NCI-H460 (cell line): Measurements from ENCODE around the gene PRSS16. TPM values are rescaled to one million over a fixed set of nuclear protein-coding genes. Genes with fewer than 3 reads are reported as not detected.

ENCODE experiments used
- total RNA-seq: library from RNA; depleted of rRNA; stranded (reverse); fragments of >200 nt; shearing (Covaris generic); gene quantifications from 2 replicates; pipeline ENCODE4 v1.2.3, GENCODE V29; 2014; rRNA removed

PRSS16 gene
- total RNA-seq, 1 experiment from 2014 or later, result 5.0 TPM

Other genes with a start within 250 kb of the PRSS16 start
- not detected in 2 replicates for gene POM121L2, start 64.6 kb downstream of the PRSS16 start, total RNA-seq
- gene ZNF391, start 141.1 kb downstream of the PRSS16 start, total RNA-seq, result 4.2 and 5.5 TPM in 2 replicates
- 10.9 and 15.3 TPM in 2 replicates for gene ZNF184, start 225.4 kb downstream of the PRSS16 start, total RNA-seq